ENCODE results near the gene ATG2B.
"Not testable (repeated sequence)": the region's sequence is repeated elsewhere in the genome, so short reads cannot be mapped to it uniquely, and the experiment has no call there.

Gene ATG2B

GRCh38 chr14:96252999-96253539 is 110.1 kb downstream of the ATG2B start:
- DNase-seq (ENCODE audit: low read depth): no peak

- DNase-seq (ENCODE audit: low read depth): no peak
Observed at GRCh38 chr14:96252323-96252998, 110.7 kb downstream of the ATG2B start.

GRCh38 chr14:96251656-96252155 is 111.4 kb downstream of the ATG2B start:
- no peak for DNase-seq (ENCODE audit: low read depth)

- DNase-seq (ENCODE audit: low read depth): no peak
Observed at GRCh38 chr14:96250485-96250884, 112.7 kb downstream of the ATG2B start.

GRCh38 chr14:96249029-96249428 is 114.1 kb downstream of the ATG2B start:
- DNase-seq (ENCODE audit: low read depth): no peak

- no peak for DNase-seq (ENCODE audit: low read depth)
Observed at GRCh38 chr14:96247031-96247430, 116.1 kb downstream of the ATG2B start.

GRCh38 chr14:96246539-96246847 is 116.6 kb downstream of the ATG2B start:
- DNase-seq (ENCODE audit: low read depth): no peak

GRCh38 chr14:96245710-96246538 is 117.2 kb downstream of the ATG2B start:
- no peak for DNase-seq (ENCODE audit: low read depth)

GRCh38 chr14:96245074-96245473 is 118.1 kb downstream of the ATG2B start:
- not testable (repeated sequence) for DNase-seq (ENCODE audit: low read depth)

- no peak for DNase-seq (ENCODE audit: low read depth)
Observed at GRCh38 chr14:96243785-96244184, 119.4 kb downstream of the ATG2B start.

- no peak for DNase-seq (ENCODE audit: low read depth)
Observed at GRCh38 chr14:96242126-96242525, 121.0 kb downstream of the ATG2B start.

- DNase-seq (ENCODE audit: low read depth): no peak
Observed at GRCh38 chr14:96240641-96241040, 122.5 kb downstream of the ATG2B start.

GRCh38 chr14:96239711-96240141 is 123.4 kb downstream of the ATG2B start:
- no peak for DNase-seq (ENCODE audit: low read depth)

GRCh38 chr14:96238676-96239265 is 124.4 kb downstream of the ATG2B start:
- DNase-seq (ENCODE audit: low read depth): no peak

- DNase-seq (ENCODE audit: low read depth): no peak
Observed at GRCh38 chr14:96237641-96238040, 125.5 kb downstream of the ATG2B start.

- DNase-seq (ENCODE audit: low read depth): no peak
Observed at GRCh38 chr14:96235426-96235825, 127.7 kb downstream of the ATG2B start.

- no peak for DNase-seq (ENCODE audit: low read depth)
Observed at GRCh38 chr14:96233661-96234060, 129.5 kb downstream of the ATG2B start.

- no peak for DNase-seq (ENCODE audit: low read depth)
Observed at GRCh38 chr14:96232506-96232905, 130.6 kb downstream of the ATG2B start.

- DNase-seq (ENCODE audit: low read depth): no peak
Observed at GRCh38 chr14:96231526-96232130, 131.5 kb downstream of the ATG2B start.

- DNase-seq (ENCODE audit: low read depth): no peak
Observed at GRCh38 chr14:96231056-96231455, 132.1 kb downstream of the ATG2B start.

GRCh38 chr14:96229315-96229714 is 133.8 kb downstream of the ATG2B start:
- DNase-seq (ENCODE audit: low read depth): no peak

Data from activated T-helper 1 cell treated with Interleukin-2 at 50 U/mL for 16 hours (primary cell).